IMR-90 (cell line): Measurements from ENCODE around the gene LRIG1. TPM values are rescaled to one million over a fixed set of nuclear protein-coding genes. Genes with fewer than 3 reads are reported as not detected.

Experiments
- ATAC-seq: fragments of 200-7000 bp; cut with Tn5 transposase; 2 replicates; pipeline ENCODE4 v1.9.1; 2020; ENCODE audit warnings: low read depth, mild to moderate bottlenecking, moderate library complexity
- BruUV-seq: library from RNA; stranded (reverse); fragments of 400-500 nt; replicated peaks from 2 replicates; lab custom pipeline; 2021; lab: Mats Ljungman, UMichigan
- CTCF ChIA-PET: fragments of 300-600 bp; formaldehyde crosslinking; extraction: SDS; loops from one replicate; lab custom pipeline; 2021; ENCODE audit warnings: antibody characterized with exemption; lab: Yijun Ruan, JAX
- POLR2A ChIA-PET: fragments of 300-600 bp; sonication (Branson Sonifier 250); formaldehyde crosslinking; loops from one replicate; lab custom pipeline; 2022; ENCODE audit warnings: antibody characterized with exemption; ENCODE audit not compliant: unreplicated experiment; lab: Charles Lee
- DNase-seq: peaks from one replicate; pipeline ENCODE4 v3.0.0; 2013
- H2AFZ ChIP-seq: replicated peaks from 2 replicates; pipeline ENCODE3; 2013; ENCODE audit warnings: low read length, mild to moderate bottlenecking; ENCODE audit not compliant: poor library complexity
- H2AK5ac ChIP-seq: 2 replicates; pipeline ENCODE4 v1.6.1; 2013; ENCODE audit warnings: low read depth, low read length, inconsistent platforms
- H2AK9ac ChIP-seq: replicated peaks from 2 replicates; pipeline ENCODE3; 2013; ENCODE audit warnings: mild to moderate bottlenecking, low read depth, low read length, moderate library complexity; ENCODE audit not compliant: poor library complexity
- H2BK120ac ChIP-seq: 2 replicates; pipeline ENCODE4 v1.6.1; 2013; ENCODE audit warnings: low read depth, low read length, inconsistent platforms
- H2BK15ac ChIP-seq: 3 replicates; pipeline ENCODE4 v1.6.1; 2013; ENCODE audit warnings: low read depth, low read length, inconsistent platforms
- H2BK20ac ChIP-seq: 2 replicates; pipeline ENCODE4 v1.6.1; 2013; ENCODE audit warnings: low read depth, mild to moderate bottlenecking, inconsistent platforms, low read length, moderate library complexity
- H2BK5ac ChIP-seq: 2 replicates; pipeline ENCODE4 v1.6.1; 2013; ENCODE audit warnings: mild to moderate bottlenecking, low read depth, low read length, inconsistent platforms; ENCODE audit not compliant: poor library complexity, severe bottlenecking
- H3K14ac ChIP-seq: replicated peaks from 2 replicates; pipeline ENCODE4 v1.6.1; 2013; ENCODE audit warnings: low read depth, low read length, inconsistent platforms
- H3K18ac ChIP-seq: 2 replicates; pipeline ENCODE4 v1.6.1; 2013; ENCODE audit warnings: low read depth, low read length, control low read depth
- H3K23ac ChIP-seq: 2 replicates; pipeline ENCODE4 v1.6.1; 2013; ENCODE audit warnings: low read depth, low read length, inconsistent platforms
- H3K27ac ChIP-seq: 2 replicates; pipeline ENCODE4 v1.5.1; 2013; ENCODE audit warnings: mild to moderate bottlenecking, control low read depth, low read length; ENCODE audit not compliant: insufficient read depth
- H3K27me3 ChIP-seq: 2 replicates; pipeline ENCODE4 v1.6.1; 2013; ENCODE audit warnings: low read length; ENCODE audit not compliant: control insufficient read depth, insufficient read depth
- H3K36me3 ChIP-seq: 2 replicates; pipeline ENCODE4 v1.6.1; 2013; ENCODE audit warnings: low read length, mixed read lengths; ENCODE audit not compliant: control insufficient read depth, insufficient read depth
- H3K4ac ChIP-seq: 2 replicates; pipeline ENCODE4 v1.6.1; 2013; ENCODE audit warnings: low read depth, low read length, inconsistent platforms
- H3K4me1 ChIP-seq: 2 replicates; pipeline ENCODE4 v1.6.1; 2013; ENCODE audit warnings: low read length, mixed read lengths; ENCODE audit not compliant: control insufficient read depth, insufficient read depth
- H3K4me2 ChIP-seq: 2 replicates; pipeline ENCODE4 v1.6.1; 2013; ENCODE audit warnings: low read depth, mild to moderate bottlenecking, control low read depth, low read length, moderate library complexity
- H3K4me3 ChIP-seq: 2 replicates; pipeline ENCODE4 v1.5.1; 2013; ENCODE audit warnings: low read depth, mild to moderate bottlenecking, control low read depth, low read length, moderate library complexity; ENCODE audit not compliant: insufficient read depth
- H3K56ac ChIP-seq: 2 replicates; pipeline ENCODE4 v1.6.1; 2013; ENCODE audit warnings: low read length, inconsistent platforms; ENCODE audit not compliant: insufficient read depth; ENCODE audit errors: extremely low read depth
- H3K79me1 ChIP-seq, 2 experiments: 2 replicates each; pipeline ENCODE4 v1.6.1; 2013; ENCODE audit warnings: low read length in 2 of 2, inconsistent platforms in 1 of 2, low read depth in 1 of 2
- H3K9ac ChIP-seq: 2 replicates; pipeline ENCODE4 v1.6.1; 2013; ENCODE audit warnings: low read depth, low read length, control low read depth
- H3K9me1 ChIP-seq: 2 replicates; pipeline ENCODE4 v1.6.1; 2013; ENCODE audit warnings: low read length, inconsistent platforms; ENCODE audit not compliant: insufficient read depth
- H3K9me3 ChIP-seq: 2 replicates; pipeline ENCODE4 v1.6.1; 2013; ENCODE audit warnings: low read length; ENCODE audit not compliant: control insufficient read depth, insufficient read depth
- H4K20me1 ChIP-seq: 2 replicates; pipeline ENCODE4 v1.6.1; 2013; ENCODE audit warnings: low read length, inconsistent platforms; ENCODE audit not compliant: insufficient read depth
- H4K5ac ChIP-seq: 2 replicates; pipeline ENCODE4 v1.6.1; 2013; ENCODE audit warnings: mild to moderate bottlenecking, low read depth, low read length, control low read depth
- H4K8ac ChIP-seq, 2 experiments: 2 replicates each; pipeline ENCODE4 v1.6.1; 2013; ENCODE audit warnings: low read depth in 2 of 2, low read length in 2 of 2, control low read depth in 1 of 2, inconsistent platforms in 1 of 2
- H4K91ac ChIP-seq: 2 replicates; pipeline ENCODE4 v1.6.1; 2013; ENCODE audit warnings: low read depth, low read length, inconsistent platforms; ENCODE audit not compliant: insufficient read depth
- MAFK ChIP-seq: IDR thresholded peaks from 2 replicates; pipeline ENCODE4 v1.6.1; 2012; ENCODE audit warnings: low read depth, low read length, improper control_type of control experiment
- NFE2L2 ChIP-seq: fragments of 150-350 bp; IDR thresholded peaks from 2 replicates; pipeline ENCODE4 v1.6.1; 2016; ENCODE audit warnings: low read depth, mild to moderate bottlenecking, low read length
- WGBS, 2 experiments: methylation state at CpG; one replicate each; pipeline versions ENCODE4 v1.1.5 to v1.1.7; 2013; ENCODE audit warnings: missing lambda C conversion rate in 2 of 2; ENCODE audit not compliant: insufficient read length in 1 of 2; ENCODE audit errors: extremely low coverage in 2 of 2; 5-methylcytosine and 5-hydroxymethylcytosine counted together
- dilution Hi-C: fragments of 300-500 bp; cut with HindIII; formaldehyde crosslinking; loops from one replicate; pipeline ENCODE4 v1.14.3; 2018; ENCODE audit warnings: low sequenced_read_pairs; ENCODE audit not compliant: unreplicated experiment
- in situ Hi-C: fragments of 300-500 bp; cut with MboI; formaldehyde crosslinking; loops from 3 replicates; pipeline ENCODE4 v1.14.3; 2019; ENCODE audit warnings: low sequenced_read_pairs, inconsistent platforms, mixed read lengths
- intact Hi-C: fragments of 100-400 bp; cut with micrococcal nuclease; formaldehyde crosslinking; loops from 2 replicates; pipeline ENCODE4 v1.10.0; 2022
- polyA plus RNA-seq, 3 experiments: library from polyadenylated mRNA; depleted of rRNA; stranded (reverse); fragments of >200 nt; gene quantifications; 2 replicates each; pipeline ENCODE4 v1.2.3, GENCODE V29; 2012; ENCODE audit warnings: low replicate concordance in 1 of 3
- total RNA-seq: library from RNA; depleted of rRNA; stranded (reverse); fragments of >200 nt; gene quantifications from 2 replicates; pipeline ENCODE4 v1.2.3, GENCODE V29; 2012

Gene LRIG1
- total and polyA plus RNA-seq, 2 of the 4 experiments (the other 2 are of a cell fraction) = 62.8 to 87.8 TPM

- dilution Hi-C loops (no loop called here), intact Hi-C loops (loop anchor here (5.0 kb wide), 1 partner anchor 56 kb away; no protein-coding TSS in a partner anchor), in situ Hi-C loops (no loop called here)
- Histone ChIP-seq H3K9me3 (no peaks in the 10 kb centered on the region), H3K9ac (no peak overlapping the region), H3K27ac (no peak overlapping the region), H2AFZ (no peak overlapping the region), H3K4me3 (no peak overlapping the region), H2BK5ac (peak overlapping the region; percentile 36), H4K5ac (no peak overlapping the region), H3K18ac (peak overlapping the region; percentile 88), H4K8ac (peak overlapping the region in 1 of 2 experiments; percentile 18; a peak in 1 of 4 replicates), H3K79me1 (no peaks in the 10 kb centered on the region; a peak in 2 of 4 replicates), H3K4me2 (no peak overlapping the region), H3K9me1 (peaks cover 7% of the 10 kb centered on the region), H3K23ac (no peak overlapping the region), H4K91ac (no peak overlapping the region; the same call in 1 of the 2 replicates), H3K4ac (peak overlapping the region; percentile 63), H4K20me1 (no peaks in the 10 kb centered on the region), H3K56ac (no peak overlapping the region), H2BK15ac (peak overlapping the region; percentile 80; the same call in 1 of the 3 replicates), H2AK5ac (peak overlapping the region; percentile 34; the same call in 1 of the 2 replicates), H2BK20ac (peak overlapping the region; percentile 79), H2BK120ac (peak overlapping the region; percentile 41), H3K27me3 (no peaks in the 10 kb centered on the region), H3K4me1 (peaks cover 5% of the 10 kb centered on the region), H3K36me3 (no peaks in the 10 kb centered on the region), H3K14ac (0 out of 2 replicates have a peak overlapping the region, but pooled peaks have one; percentile 35), H2AK9ac (peak overlapping the region; percentile 29)
- no TSS peak for BruUV-seq
- no CpG with 5 or more reads among the region's 3 CpGs for WGBS, 2 experiments
- CTCF ChIA-PET = no interaction called here
- ATAC-seq = no peak
- no peak for DNase-seq
- POLR2A ChIA-PET = no interaction called here
- TF ChIP-seq MAFK = no peak
- TF ChIP-seq NFE2L2 = no peak
These were observed 147.8 kb downstream of the LRIG1 start for GRCh38 chr3:66353039-66353438.
